IMR-90 (cell line): Measurements from ENCODE around the gene GGA3. TPM values are rescaled to one million over a fixed set of nuclear protein-coding genes. Genes with fewer than 3 reads are reported as not detected.

Source experiments
- BHLHE40 ChIP-seq: fragments of 150-350 bp; IDR thresholded peaks from 2 replicates; pipeline ENCODE4 v1.6.1; 2016; ENCODE audit warnings: mild to moderate bottlenecking, low read depth, low read length
- CHD1 ChIP-seq: IDR thresholded peaks from 2 replicates; pipeline ENCODE4 v1.6.1; 2012; ENCODE audit warnings: low read depth, low read length, improper control_type of control experiment
- CTCF ChIP-seq: conservative IDR thresholded peaks from 2 replicates; pipeline ENCODE4 v1.5.1; 2012; ENCODE audit warnings: mild to moderate bottlenecking, low read depth, low read length, improper control_type of control experiment
- MXI1 ChIP-seq: IDR thresholded peaks from 2 replicates; pipeline ENCODE4 v1.6.1; 2012; ENCODE audit warnings: low read depth, mild to moderate bottlenecking, low read length, moderate library complexity, borderline replicate concordance
- RCOR1 ChIP-seq: IDR thresholded peaks from 2 replicates; pipeline ENCODE4 v1.6.1; 2012; ENCODE audit warnings: mild to moderate bottlenecking, low read length, improper control_type of control experiment; ENCODE audit not compliant: insufficient replicate concordance
- RFX5 ChIP-seq: IDR thresholded peaks from 2 replicates; pipeline ENCODE4 v1.8.0; 2012; ENCODE audit warnings: low read depth, mild to moderate bottlenecking, low read length, moderate library complexity
- polyA plus RNA-seq, 3 experiments: library from polyadenylated mRNA; depleted of rRNA; stranded (reverse); fragments of >200 nt; gene quantifications; 2 replicates each; pipeline ENCODE4 v1.2.3, GENCODE V29; 2012; ENCODE audit warnings: low replicate concordance in 1 of 3
- total RNA-seq: library from RNA; depleted of rRNA; stranded (reverse); fragments of >200 nt; gene quantifications from 2 replicates; pipeline ENCODE4 v1.2.3, GENCODE V29; 2012

The GGA3 gene
- total and polyA plus RNA-seq, 2 of the 4 experiments (the other 2 are of a cell fraction), result 15.1 to 35.2 TPM

- no peak for TF ChIP-seq CTCF
- TF ChIP-seq CHD1, result no peak
- no peak for TF ChIP-seq RFX5
- no peak for TF ChIP-seq RCOR1
- peak; percentile 53 for TF ChIP-seq BHLHE40
- TF ChIP-seq MXI1, result peak; percentile 85
Measured at GRCh38 chr17:75261336-75262111, at the start of gene GGA3, which contains the start of gene MRPS7 (continued).
